DND-41 (cell line): ENCODE measurements around the gene LHX5.

Experiments
- ATAC-seq: fragments of 200-7000 bp; cut with Tn5 transposase; 3 replicates; pipeline ENCODE4 v1.9.1; 2021; ENCODE audit warnings: low read depth; ENCODE audit not compliant: insufficient read depth
- DNase-seq: peaks from one replicate; pipeline ENCODE4 v3.0.0-alpha.2; 2020
- H2AFZ ChIP-seq: 2 replicates; pipeline ENCODE4 v1.6.0; 2012; ENCODE audit warnings: low read depth, low read length
- H3K27ac ChIP-seq: 2 replicates; pipeline ENCODE4 v1.5.1; 2012; ENCODE audit warnings: low read length, inconsistent platforms
- H3K27me3 ChIP-seq: fragments of 200-600 bp; sonication (generic); 2 replicates; pipeline ENCODE4 v1.6.0; 2012; ENCODE audit warnings: low read length, mild to moderate bottlenecking, inconsistent platforms; ENCODE audit not compliant: insufficient read depth, poor library complexity
- H3K36me3 ChIP-seq: 2 replicates; pipeline ENCODE4 v1.5.1; 2012; ENCODE audit warnings: low read length, inconsistent platforms; ENCODE audit not compliant: insufficient read depth
- H3K4me1 ChIP-seq: 2 replicates; pipeline ENCODE4 v1.5.1; 2012; ENCODE audit warnings: mild to moderate bottlenecking, low read length; ENCODE audit not compliant: insufficient read depth
- H3K4me2 ChIP-seq: 2 replicates; pipeline ENCODE4 v1.6.0; 2012; ENCODE audit warnings: mild to moderate bottlenecking, moderate library complexity, low read length, inconsistent platforms; ENCODE audit not compliant: insufficient read depth
- H3K4me3 ChIP-seq, 2 experiments: fragments of 200-600 bp in 1 of 2; shearing (Covaris generic) in 1 of 2; 2 replicates each; pipeline ENCODE4 v1.5.1; 2012 to 2016; ENCODE audit warnings: inconsistent platforms in 2 of 2, low read length in 2 of 2, mild to moderate bottlenecking in 2 of 2, low read depth in 1 of 2, moderate library complexity in 1 of 2
- H3K79me2 ChIP-seq: 2 replicates; pipeline ENCODE4 v1.6.0; 2012; ENCODE audit warnings: low read length, inconsistent platforms; ENCODE audit not compliant: insufficient read depth
- H3K9ac ChIP-seq: 2 replicates; pipeline ENCODE4 v1.6.0; 2012; ENCODE audit warnings: low read depth, mild to moderate bottlenecking, inconsistent platforms, low read length, moderate library complexity
- H3K9me3 ChIP-seq: 2 replicates; pipeline ENCODE4 v1.5.1; 2012; ENCODE audit warnings: low read length, moderate library complexity, mild to moderate bottlenecking, inconsistent platforms; ENCODE audit not compliant: insufficient read depth, severe bottlenecking
- H4K20me1 ChIP-seq: 2 replicates; pipeline ENCODE4 v1.6.0; 2012; ENCODE audit warnings: low read length; ENCODE audit not compliant: insufficient read depth
- CTCF ChIP-seq: IDR thresholded peaks from 2 replicates; pipeline ENCODE4 v1.5.1; 2012; ENCODE audit warnings: borderline replicate concordance, low read length, moderate library complexity, mild to moderate bottlenecking; ENCODE audit not compliant: poor library complexity, severe bottlenecking; ENCODE audit errors: extremely low read depth
- EZH2 ChIP-seq: IDR thresholded peaks from 3 replicates; pipeline ENCODE4 v1.6.1; 2012; ENCODE audit warnings: borderline replicate concordance, low read depth, mild to moderate bottlenecking, moderate library complexity, low read length, inconsistent platforms; ENCODE audit not compliant: severe bottlenecking

LHX5 gene

GRCh38 chr12:113465808-113466453 is 5.7 kb downstream of the LHX5 start:
- H3K9me3 ChIP-seq, result no peaks in the 10 kb centered on the region
- ATAC-seq (no peak), DNase-seq (no peak)
- H3K4me1 ChIP-seq, result no peaks in the 10 kb centered on the region
- no peaks in the 10 kb centered on the region for H4K20me1 ChIP-seq
- TF ChIP-seq EZH2 (no peak), CTCF (no peak)
- H2AFZ ChIP-seq, result no peak overlapping the region
- H3K36me3 ChIP-seq, result no peaks in the 10 kb centered on the region
- H3K4me2 ChIP-seq, result no peak overlapping the region
- no peak overlapping the region for H3K9ac ChIP-seq
- no peaks in the 10 kb centered on the region for H3K79me2 ChIP-seq
- no peak overlapping the region for H3K4me3 ChIP-seq
- H3K27me3 ChIP-seq, result no peaks in the 10 kb centered on the region
- no peak overlapping the region for H3K27ac ChIP-seq

DNA sequence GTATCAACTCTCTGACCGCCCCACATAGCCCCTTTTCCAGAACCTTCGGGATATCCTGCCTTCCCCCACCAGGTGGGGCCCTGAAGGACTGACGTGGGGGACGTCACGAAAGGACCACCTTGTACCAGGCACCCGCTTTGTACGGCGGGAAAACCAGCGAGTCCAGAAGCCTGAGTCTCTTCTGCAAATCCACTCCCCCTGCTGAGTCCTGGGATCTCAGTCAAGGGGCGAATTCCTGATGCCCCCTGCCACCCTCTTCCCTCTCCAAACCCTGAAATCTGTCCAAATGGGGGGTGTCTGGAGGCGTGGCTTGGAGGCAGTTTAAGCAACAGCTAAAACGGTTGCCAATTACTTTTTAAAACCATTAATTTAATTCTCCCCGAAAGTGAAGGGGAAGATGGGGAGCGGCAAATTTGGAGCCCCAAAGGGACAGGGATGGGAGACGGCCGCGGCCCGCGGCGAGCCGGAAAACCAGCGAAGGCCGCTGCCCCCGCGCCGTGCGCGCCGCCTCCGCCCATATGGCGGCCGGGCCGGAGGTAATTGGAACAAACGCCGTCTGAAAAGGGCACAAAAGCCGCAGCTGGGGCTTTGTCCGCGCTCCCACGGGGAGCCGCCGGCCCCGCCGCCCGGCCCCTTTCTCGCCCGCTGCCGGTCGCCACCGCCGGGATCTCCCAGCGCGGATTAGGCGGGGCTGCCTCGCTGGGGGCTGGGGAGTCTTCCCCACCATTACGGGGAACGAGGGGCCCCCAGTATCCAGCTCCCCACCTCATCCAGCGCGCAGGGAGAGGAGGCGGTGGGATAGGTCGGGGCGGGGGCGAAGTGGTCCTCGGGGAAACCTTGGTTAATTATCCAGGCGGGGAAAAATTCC is 6.6 kb downstream of the LHX5 start:
- H3K4me3 ChIP-seq, result no peak overlapping the region

GRCh38 chr12:113464452-113464775 is 7.3 kb downstream of the LHX5 start:
- H3K36me3 ChIP-seq, result no peaks in the 10 kb centered on the region
- DNase-seq (no peak), ATAC-seq (no peak)
- H3K9ac ChIP-seq, result no peak overlapping the region
- H3K27me3 ChIP-seq, result no peaks in the 10 kb centered on the region
- H3K9me3 ChIP-seq, result no peaks in the 10 kb centered on the region
- TF ChIP-seq EZH2, result no peak
- no peak for TF ChIP-seq CTCF
- no peaks in the 10 kb centered on the region for H3K79me2 ChIP-seq
- no peak overlapping the region for H3K4me2 ChIP-seq
- no peak overlapping the region for H3K4me3 ChIP-seq
- H4K20me1 ChIP-seq, result no peaks in the 10 kb centered on the region
- no peak overlapping the region for H3K27ac ChIP-seq
- H3K4me1 ChIP-seq, result no peaks in the 10 kb centered on the region
- H2AFZ ChIP-seq, result no peak overlapping the region

More for the DNA sequence above, 6.6 kb downstream of the LHX5 start:
- DNase-seq (no peak), ATAC-seq (no peak)
- H3K27me3 ChIP-seq, result no peaks in the 10 kb centered on the region
- no peak overlapping the region for H3K27ac ChIP-seq
- TF ChIP-seq CTCF, result no peak
- no peak for TF ChIP-seq EZH2
- H2AFZ ChIP-seq, result no peak overlapping the region
- H3K36me3 ChIP-seq, result no peaks in the 10 kb centered on the region
- H3K9ac ChIP-seq, result no peak overlapping the region
- no peaks in the 10 kb centered on the region for H3K9me3 ChIP-seq
- no peak overlapping the region for H3K4me2 ChIP-seq
- H3K79me2 ChIP-seq, result no peaks in the 10 kb centered on the region
- H4K20me1 ChIP-seq, result no peaks in the 10 kb centered on the region
- no peaks in the 10 kb centered on the region for H3K4me1 ChIP-seq
